ENCODE results near the gene IL1RAPL2.
A peak's percentile ranks its signal among the peaks of the same experiment; 100 is the strongest.
"Not testable (repeated sequence)": the region's sequence is repeated elsewhere in the genome, so short reads cannot be mapped to it uniquely, and the experiment has no call there.

Gene IL1RAPL2

GRCh38 chrX:105028962-105029361 is 463.0 kb downstream of the IL1RAPL2 start:
- not testable (repeated sequence) for DNase-seq (ENCODE audit: low read depth)

DNA sequence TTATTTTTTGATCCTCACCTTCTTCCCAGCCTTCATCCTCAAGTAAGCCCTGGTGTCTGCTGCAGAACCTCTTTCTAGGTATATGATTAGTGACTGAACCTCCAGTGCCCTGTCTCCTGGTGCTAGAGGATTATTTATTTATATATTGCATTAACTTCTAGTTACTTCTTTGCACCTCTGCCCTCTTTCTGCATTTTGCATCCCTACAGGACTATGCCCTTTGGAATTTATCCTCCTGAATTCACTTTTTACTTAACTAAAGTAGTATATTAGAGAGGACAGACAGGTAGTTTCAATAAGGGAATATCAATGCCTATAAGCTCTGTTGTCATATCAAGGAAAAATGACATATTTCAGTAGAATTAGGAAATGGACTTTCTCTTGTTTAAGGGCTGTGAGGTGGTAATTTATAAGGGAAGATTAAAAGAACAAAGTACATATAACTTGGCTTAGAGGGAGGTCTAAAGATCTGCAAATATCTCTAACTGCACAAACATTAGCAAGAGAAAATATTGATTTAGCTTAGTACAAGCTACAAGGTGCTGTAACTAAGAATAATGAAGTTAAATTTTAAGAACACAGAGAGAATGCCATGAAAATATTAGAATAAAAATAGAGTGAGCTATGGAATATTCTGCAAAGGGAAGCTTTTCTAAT is 472.8 kb downstream of the IL1RAPL2 start:
- no peak for DNase-seq (ENCODE audit: low read depth)

GRCh38 chrX:105050921-105051320 is 484.9 kb downstream of the IL1RAPL2 start:
- no peak for DNase-seq (ENCODE audit: low read depth)

DNA sequence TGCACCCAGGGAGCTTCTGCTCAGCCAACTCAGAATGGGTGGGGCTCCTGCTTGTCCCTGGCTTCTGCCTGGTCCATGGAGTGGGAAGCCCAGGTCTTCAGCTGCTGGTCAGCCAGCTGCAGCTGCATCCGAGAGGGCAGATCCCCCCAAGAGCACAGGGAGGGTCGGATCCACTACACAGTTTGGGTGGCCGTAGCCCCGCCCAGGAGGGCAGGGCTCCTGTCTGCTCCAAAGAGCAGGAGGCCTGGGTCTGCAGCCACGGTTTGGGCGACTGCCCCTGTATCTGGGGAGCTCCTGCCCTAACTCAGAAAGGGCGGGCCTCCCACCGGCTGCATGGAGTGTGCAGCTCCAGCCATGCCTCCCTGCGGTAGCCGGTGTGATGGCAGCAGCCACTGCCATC is 485.4 kb downstream of the IL1RAPL2 start:
- DNase-seq (ENCODE audit: low read depth) = no peak

DNA sequence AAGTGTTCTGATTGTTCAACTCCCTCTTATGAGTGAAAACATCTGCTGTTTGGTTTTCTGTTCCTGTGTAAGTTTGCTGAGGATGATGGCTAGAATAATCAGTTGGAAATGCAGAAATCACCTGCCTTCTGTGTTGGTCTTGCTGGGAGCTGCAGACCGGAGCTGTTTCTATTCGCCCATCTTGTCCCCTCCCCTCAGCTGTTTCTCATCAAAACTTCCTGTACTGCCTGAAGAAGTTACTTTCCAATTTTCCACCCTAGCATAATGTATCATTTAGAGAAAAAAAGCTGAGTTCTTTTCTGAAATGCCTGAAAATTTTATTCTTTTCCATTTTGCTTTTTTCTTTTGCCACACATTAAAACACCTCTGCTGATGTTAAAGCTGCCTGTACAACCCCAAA is 486.9 kb downstream of the IL1RAPL2 start:
- DNase-seq (ENCODE audit: low read depth) = no peak

DNA sequence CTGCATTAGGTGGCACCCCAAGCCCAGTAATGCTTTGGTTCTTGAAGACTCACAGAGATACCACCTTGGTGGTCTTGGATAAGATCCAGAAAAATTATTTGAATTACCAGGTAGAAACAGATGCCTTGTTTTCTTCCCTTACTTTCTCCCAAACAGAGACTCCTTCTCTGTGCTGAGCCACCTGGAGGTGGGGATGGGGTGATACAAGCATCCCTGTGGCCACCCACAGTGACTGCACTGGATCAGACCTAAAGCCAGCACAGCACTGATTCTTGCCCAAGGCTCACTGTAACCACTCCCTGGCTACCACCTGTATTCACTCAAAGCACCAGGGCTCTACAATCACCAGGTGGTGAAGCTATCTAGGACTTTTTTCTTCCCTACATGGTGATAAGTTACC is 497.7 kb downstream of the IL1RAPL2 start:
- no peak for DNase-seq (ENCODE audit: low read depth)

GRCh38 chrX:105098201-105098600 is 532.2 kb downstream of the IL1RAPL2 start:
- DNase-seq (ENCODE audit: low read depth) = no peak

DNA sequence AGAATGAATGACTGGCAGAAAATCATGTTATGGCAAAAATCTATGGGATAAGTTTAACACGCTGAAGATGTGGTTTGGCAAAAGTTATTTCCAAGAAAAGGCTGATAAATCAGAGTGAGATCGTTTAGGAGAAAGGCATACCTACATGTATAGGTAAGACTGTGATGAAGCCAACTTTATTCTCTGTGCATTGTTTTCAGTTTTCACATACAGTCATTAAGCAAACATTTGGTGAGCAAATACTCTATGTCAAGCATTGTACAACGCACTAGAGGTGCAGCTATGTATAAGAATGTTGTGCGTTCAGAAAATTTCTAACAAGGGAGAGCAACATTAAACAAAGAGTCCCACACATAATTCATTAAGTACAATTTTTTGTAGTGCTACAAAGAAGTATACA is 532.8 kb downstream of the IL1RAPL2 start:
- DNase-seq (ENCODE audit: low read depth) = no peak

DNA sequence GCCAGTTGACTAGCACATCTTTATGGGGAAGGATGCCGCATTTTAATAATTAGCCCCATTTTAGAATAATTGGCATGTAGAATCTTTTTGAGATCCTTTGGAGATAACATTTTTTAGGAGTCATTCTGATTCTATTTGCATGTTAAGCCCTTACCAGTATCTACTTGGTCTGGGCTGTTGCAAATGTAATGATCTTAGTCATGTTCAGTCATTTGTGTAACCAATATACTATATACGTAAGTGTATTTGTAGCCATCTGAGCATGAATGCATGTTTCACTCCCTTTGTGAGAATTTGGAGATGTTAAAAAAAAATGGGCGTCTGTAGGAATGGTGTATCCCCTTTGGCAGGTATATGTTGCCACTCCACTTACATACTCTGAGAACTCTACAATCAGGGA is 535.4 kb downstream of the IL1RAPL2 start:
- DNase-seq (ENCODE audit: low read depth) = no peak

DNA sequence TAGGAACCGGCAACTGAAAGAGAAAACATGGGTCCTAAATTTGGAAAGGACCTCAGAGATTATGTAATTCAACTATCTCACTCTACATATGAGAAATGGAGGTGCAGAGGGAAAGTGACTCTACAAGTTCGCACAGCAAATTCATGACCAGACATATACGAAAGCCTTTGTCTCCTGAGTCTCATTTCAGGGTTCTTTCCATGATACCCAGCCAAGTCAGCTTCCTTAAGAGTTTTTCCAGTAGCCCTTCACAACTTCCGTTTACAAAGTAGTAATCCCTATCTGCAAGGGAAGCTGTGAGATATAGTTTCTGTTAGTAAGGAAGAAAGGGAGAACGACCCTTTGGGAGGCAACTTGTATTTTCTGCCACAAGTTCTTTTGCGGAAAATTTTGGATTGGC is 543.9 kb downstream of the IL1RAPL2 start:
- DNase-seq (ENCODE audit: low read depth) = no peak

DNA sequence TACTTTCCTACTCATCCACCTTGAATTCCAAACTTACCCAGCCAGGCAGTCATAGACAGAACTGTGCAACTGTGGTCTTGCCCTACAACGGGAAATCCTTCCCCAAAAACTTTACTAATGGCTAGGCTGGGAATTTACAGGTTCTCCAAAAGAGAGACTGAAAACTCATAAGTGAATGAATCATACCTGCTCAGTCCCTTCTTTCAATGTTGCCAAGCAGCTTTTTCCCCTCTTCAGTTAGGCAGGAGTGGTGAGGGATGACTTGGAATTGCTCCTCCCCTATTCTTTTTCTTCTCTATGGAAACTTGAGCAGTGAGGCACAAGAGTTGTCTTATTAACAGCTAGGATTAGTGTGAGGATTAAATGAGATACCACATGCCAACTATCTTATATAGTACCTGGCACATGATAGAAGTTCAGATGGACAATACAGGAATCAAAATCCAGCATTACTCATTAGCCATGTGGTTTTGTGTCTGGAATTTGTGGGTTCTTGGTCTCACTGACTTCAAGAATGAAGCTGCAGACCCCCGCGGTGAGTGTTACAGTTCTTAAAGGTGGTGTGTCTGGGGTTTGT is 548.6 kb downstream of the IL1RAPL2 start:
- DNase-seq (ENCODE audit: low read depth) = no peak

- DNase-seq (ENCODE audit: low read depth) = not testable (repeated sequence)
Measured at GRCh38 chrX:105115596-105116320, 549.8 kb downstream of the IL1RAPL2 start.

GRCh38 chrX:105116486-105116885 is 550.5 kb downstream of the IL1RAPL2 start:
- no peak for DNase-seq (ENCODE audit: low read depth)

DNA sequence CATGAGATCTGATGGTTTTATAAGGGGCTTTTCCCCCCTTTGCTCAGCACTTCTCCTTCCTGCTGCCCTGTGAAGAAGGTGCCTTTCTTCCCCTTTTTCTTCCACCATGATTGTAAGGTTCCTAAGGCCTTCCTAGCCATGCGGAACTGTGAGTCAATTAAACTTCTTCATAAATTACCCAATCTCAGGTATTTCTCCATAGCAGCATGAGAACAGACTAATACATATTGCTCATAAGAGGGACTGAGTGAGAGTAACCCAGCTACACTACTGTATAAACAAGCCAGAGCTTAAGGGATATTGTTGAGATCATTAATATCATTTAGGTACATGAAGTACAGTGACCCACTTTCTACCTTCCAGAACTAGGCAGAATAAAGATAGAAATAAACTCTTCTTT is 551.6 kb downstream of the IL1RAPL2 start:
- no peak for DNase-seq (ENCODE audit: low read depth)

GRCh38 chrX:105120463-105120862 is 554.5 kb downstream of the IL1RAPL2 start:
- peak; percentile 40 for DNase-seq (ENCODE audit: low read depth)

DNA sequence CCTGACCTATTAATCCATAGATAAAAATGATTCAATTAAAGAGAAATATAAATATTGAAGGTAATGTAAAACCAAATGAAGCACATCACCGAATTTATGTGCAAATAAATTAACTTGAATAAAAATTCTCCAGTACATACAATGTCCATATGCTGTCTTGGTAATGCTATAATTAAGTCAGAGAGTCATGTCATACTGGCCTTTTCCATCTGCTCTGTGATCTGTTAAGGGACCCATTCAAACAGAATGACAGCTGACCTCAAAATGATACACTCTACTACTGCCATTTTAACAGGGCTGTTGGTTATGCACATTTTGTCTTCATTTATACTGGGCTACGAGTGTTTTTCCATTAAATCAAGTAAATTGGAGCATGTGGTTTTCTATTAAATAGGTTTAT is 555.2 kb downstream of the IL1RAPL2 start:
- DNase-seq (ENCODE audit: low read depth) = no peak

- no peak for DNase-seq (ENCODE audit: low read depth)
Measured at GRCh38 chrX:105126201-105126600, 560.2 kb downstream of the IL1RAPL2 start.

DNA sequence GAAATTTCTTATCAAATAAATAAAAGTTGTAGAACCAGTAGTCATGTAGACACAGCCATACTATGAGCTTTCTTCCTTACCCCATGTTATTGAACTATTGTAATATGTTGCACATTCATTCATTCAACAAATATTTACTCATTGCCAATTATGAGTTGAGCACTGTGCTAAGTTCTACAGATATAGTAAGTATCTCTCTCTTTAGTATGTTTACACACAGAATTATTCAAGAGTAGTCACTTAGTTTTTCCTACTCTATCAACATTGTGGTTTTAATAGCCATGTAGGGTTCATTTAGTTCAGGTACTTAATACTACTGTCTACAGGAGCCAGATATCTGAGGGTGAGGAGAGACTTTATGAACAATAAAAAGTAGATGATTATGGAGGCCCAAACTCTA is 568.3 kb downstream of the IL1RAPL2 start:
- no peak for DNase-seq (ENCODE audit: low read depth)

- no peak for DNase-seq (ENCODE audit: low read depth)
Measured at GRCh38 chrX:105136786-105137185, 570.8 kb downstream of the IL1RAPL2 start.

DNA sequence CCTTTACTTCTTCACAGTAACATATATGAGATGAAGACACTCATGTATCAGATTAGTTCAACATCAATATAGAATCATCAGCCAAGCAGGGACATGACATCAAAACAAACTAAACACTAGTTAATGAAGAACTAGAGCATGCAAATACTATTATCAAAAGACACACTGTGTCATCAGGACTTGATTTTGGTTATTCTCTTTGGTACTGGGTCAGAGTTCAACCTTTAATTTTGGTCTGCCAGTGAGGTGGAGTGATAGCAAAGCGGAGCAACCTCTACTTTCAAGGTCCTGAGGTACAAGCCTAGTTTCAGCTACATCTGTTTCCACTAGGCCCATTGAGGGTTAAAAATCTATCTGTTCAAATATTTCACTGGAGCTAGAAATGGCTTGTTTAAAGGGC is 584.0 kb downstream of the IL1RAPL2 start:
- DNase-seq (ENCODE audit: low read depth) = no peak

DNA sequence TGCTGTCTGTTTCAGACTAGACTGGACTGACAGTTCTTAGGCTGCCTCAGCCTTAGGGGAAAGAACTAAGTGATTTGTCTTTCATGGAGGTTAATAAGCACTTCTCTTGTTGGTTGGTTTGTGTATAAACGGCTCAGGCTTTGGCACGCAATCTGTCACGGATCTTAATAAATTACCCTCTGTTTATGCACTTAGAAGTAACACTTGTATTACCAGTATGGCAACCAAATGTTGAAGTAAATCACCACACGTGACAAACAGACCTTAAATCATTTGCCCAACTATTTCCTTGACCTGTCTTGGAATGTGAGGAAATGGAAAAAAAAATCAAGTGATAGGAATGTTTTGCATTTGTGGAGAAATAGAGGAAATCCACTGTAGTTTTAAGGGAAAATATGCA is 584.6 kb downstream of the IL1RAPL2 start:
- DNase-seq (ENCODE audit: low read depth) = peak; percentile 70

GRCh38 chrX:105167233-105167632 is 601.2 kb downstream of the IL1RAPL2 start:
- DNase-seq (ENCODE audit: low read depth) = no peak

DNA sequence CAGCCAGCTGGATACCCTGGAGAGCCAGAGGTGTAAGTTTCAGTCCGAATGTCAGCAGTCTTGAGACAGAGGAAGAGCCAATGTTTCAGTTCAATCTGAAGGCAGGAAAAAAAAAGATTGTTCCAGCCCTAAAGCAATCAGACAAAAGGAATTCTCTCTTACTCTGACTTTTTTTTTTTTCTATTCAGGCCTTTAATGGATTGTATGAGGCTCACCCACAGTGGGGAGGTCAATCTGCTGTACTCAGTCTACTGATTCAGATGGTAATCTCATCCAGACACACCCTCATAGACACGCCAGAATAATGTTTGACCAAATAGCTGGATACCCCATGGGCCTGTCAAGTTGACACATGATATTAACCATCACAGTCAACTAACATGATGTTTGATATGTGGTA is 602.6 kb downstream of the IL1RAPL2 start:
- no peak for DNase-seq (ENCODE audit: low read depth)

DNA sequence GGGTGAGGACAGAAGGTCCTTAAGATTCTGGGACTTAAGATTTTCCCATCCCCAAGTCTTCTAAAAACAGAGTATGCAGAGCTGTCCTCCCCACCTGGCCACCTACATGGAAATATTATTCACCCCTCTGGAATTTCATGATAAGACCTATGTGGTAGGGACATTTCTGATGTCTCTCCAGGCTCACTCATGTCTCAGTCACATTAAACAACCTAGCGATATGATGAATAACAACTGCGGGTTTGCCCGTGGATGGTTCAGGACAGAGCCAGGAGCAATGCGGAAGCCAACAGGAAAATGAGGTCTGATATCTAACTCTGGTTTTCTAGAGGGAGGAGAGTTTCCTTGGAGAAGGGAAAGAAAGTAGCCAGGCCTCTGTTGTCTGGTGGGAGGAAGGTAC is 607.1 kb downstream of the IL1RAPL2 start:
- DNase-seq (ENCODE audit: low read depth) = no peak
